HG03378 (cell line): ENCODE measurements around the gene BNC2.
"Not testable (repeated sequence)": the region's sequence is repeated elsewhere in the genome, so short reads cannot be mapped to it uniquely, and the experiment has no call there.

Experiments used
- ATAC-seq: cut with Tn5 transposase; IDR thresholded peaks from one replicate; pipeline ENCODE4 v1.9.1; 2021; ENCODE audit warnings: mild to moderate bottlenecking, moderate library complexity; ENCODE audit not compliant: unreplicated experiment

BNC2 gene

GRCh38 chr9:16870596-16871335 is at the start of gene BNC2:
BNC2 (minus strand) TSS chr9:16870670; CDS start chr9:16870648, 22 bp downstream.
- ATAC-seq: no peak

GRCh38 chr9:16918920-16919319 is 48.5 kb upstream of the BNC2 start:
- no peak for ATAC-seq

GRCh38 chr9:16915126-16915831 is 44.8 kb upstream of the BNC2 start:
- no peak for ATAC-seq

DNA sequence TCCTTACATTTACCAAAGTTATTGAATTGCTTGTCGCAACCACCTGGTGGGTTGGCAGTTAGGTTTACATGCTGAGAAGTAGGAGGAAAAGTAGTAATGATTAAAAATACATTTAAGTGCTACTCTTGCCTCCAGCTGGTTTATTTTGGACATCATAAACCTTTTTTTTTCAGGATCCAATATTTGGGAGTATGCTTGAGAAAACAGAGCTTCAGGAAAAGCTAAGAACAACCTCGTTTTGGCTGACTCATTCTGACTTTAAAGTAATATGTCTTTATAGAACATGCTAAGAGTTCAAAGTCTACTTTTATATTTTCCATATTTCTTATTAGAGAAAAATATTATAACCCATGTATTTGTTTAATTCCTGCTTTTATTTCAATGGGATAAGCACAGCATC is 41.7 kb upstream of the BNC2 start:
- no peak for ATAC-seq

- not testable (repeated sequence) for ATAC-seq
Observed at GRCh38 chr9:16908206-16908605, 37.7 kb upstream of the BNC2 start.

DNA sequence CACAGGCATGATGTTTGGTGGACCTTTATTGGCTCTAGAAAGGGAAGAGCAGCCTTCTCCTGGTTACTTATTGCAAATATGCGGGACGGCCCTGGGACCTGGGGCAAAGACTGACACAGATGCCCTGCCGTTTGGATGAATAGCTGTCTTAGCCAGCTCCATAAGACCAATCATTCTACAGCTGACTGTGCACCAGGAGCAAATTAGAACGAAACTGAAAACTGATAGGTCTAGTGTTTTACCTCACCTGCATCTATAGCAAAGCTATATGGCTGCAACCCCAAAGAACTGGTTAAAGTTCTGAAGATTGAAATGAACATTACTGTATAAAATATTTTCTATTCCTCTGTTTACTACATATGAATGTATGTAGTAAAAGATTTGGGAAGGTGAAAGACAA is 34.2 kb upstream of the BNC2 start:
- ATAC-seq: no peak

GRCh38 chr9:16901590-16901989 is 31.1 kb upstream of the BNC2 start:
- ATAC-seq: no peak

DNA sequence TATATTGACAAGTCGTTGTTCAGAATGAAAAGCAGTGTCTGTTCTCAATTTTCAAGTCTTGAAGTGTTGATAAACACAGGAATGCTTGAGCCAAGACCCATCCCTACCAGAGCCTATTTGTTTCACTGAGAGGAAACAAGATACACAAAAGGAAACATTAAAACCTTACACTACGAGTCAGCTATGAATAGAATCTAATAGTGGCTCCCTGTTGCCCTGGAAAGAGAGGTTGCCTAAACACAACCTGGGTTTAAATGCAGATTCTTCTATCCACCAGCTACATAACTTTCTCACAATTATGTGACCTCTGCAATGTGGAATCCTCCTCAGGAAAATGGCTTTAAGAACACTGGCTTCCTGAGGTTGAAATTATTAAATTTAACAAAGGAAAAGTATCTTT is 29.1 kb upstream of the BNC2 start:
- ATAC-seq: no peak

DNA sequence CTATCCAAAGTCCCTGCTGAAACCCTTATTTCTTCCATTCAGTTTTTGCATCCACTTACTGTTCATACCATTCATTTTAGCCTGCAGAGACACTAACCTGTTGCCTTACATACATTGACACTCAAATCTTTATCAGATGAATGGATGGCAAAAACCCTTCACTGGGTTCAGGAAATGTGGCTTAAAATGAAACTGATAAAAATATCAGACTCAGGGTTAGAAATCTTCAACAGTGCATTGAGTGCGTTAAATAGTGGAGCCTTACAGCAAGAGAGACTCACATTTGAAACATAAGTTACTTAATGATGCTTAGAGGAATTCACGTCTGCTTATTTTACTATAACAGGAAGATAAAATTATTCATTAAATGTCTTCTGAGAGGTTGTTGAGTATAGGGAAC is 28.0 kb upstream of the BNC2 start:
- ATAC-seq: no peak

DNA sequence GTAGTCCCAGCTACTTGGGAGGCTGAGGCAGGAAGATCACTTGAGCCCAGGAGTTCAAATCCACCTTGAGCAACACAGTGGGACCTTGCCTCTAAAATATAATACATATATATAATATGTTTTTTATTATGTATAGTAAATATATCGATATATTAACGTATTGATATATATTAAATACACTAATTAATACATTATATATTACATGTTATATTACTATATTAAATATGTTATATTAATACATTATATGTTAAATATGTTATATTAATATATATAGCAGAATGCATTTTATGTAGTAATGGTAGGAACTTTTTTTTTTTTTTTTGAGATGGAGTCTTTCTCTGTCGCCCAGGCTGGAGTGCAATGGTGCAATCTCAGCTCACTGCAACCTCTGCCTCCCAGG is 18.1 kb upstream of the BNC2 start:
- no peak for ATAC-seq

- no peak for ATAC-seq
Observed at GRCh38 chr9:16885931-16886330, 15.5 kb upstream of the BNC2 start.

DNA sequence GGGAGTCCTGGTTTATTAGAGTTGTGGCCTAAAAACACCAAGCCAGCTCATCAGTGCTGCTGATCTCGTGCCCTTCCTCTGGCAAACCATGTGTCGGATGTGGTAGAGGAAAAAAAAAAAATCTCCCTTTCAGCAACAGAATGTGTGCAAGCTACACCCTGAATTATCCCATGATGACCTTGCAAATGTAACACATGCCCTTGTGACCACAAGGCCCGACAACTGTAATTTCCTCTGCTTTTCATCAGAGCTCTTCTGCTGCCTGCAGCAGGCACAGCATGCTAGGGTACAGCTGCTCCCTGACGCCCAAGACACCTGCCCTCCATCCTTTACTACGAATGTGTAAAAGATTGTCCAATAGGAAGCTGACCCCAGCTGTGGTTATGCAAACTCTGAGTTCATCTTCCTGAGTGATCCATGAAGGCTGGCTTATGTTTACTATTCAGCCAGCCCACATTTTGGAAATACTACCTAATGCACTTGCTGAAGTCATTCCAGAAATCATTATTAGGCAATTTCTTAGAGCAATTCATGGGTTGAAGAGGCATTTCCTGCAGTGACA is 14.6 kb upstream of the BNC2 start:
- no peak for ATAC-seq

DNA sequence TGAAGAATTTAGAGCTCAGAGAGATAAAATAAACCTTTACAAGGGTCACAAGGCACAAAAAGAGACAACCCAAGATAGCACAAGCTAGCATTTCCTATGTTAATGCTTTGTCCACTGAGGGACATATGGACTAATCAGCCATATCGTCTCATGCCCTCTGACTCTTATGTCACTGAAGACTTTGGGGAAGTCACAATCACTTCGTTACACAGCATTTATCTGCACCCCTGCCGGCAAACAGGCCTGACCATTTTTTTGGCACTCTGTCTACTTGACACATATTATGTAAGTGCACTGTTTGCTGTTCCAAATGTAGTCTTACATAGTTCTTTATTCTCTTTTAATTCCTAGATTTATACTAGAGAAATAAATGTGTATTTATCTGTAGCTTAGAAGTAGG is 13.9 kb upstream of the BNC2 start:
- no peak for ATAC-seq

DNA sequence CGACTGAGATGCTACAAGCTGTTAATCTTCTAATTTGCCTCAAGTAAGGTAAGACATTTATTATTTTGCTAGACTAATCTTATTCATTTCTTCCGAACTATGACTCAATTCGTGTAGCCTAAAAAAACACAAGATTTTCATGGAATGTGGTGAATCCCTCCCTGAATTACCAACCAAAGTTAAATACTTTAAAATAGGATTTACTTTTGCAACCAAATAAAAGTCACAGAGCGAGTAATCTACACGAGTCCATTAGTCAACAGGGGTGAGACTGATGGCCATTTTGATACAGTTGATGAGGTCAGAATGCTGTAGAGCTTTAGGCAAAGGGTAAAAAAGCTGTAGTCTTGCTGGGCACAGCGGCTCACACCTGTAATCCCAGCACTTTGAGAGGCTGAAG is 13.1 kb upstream of the BNC2 start:
- no peak for ATAC-seq

DNA sequence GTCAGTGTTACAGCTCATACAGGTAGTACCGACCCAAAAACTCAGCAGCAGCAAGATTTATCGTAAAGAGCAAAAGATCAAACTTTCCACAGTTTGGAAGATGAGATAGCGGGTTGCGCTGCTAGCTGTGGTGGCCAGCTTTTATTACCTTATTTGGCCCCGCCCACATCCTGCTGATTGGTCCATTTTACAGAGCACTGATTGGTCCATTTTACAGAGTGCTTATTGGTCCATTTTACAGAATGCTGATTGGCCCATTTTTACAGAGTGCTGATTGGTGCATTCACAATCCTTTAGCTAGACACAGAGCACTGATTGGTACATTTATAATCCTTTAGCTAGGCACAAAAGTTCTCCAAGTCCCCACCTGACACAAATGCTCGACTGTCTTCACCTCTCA is 12.0 kb upstream of the BNC2 start:
- not testable (repeated sequence) for ATAC-seq

GRCh38 chr9:16879416-16879815 is 8.9 kb upstream of the BNC2 start:
- no peak for ATAC-seq

- no peak for ATAC-seq
Observed at GRCh38 chr9:16877256-16877655, 6.8 kb upstream of the BNC2 start.

- no peak for ATAC-seq
Observed at GRCh38 chr9:16873126-16873802, 2.8 kb upstream of the BNC2 start.

DNA sequence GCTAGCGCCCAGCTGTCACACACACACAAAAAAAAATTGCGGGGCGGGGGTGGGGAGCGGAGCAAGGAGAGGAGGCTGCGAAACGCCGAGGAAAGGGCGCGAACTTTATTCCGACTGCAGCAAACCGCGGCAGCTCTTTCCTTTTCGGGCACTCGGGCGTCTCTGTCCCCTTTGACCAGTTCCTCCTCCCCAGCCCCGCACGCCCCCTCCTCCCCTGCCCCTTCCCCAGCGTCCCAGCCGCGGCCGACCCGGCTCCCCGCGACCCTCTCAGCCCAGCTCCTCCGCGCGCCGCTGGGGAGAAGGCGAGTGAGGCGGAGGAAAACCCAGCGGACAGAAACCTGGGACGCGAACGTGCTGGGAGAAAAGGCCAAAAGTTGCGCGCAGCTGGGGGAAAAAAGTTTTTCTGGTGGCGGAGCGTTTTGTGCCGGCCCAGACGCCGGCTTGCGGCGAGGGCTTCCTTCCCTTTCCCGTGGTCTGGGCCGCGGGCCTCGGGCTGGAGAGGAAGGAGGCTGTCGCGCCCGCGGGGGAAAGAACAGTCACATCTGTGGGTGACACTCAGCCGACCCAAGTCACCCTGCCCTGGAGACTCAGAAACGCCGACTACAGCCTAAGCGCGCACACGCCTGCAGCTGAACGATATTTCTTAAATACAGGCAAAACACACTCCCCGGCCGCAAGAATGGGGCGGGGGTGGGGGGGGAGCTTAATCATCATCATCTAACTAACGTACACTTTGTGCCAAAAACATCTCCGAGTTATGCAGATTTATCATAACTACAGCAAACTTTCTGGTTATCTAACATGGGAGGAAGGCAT is 1.1 kb upstream of the BNC2 start:
- no peak for ATAC-seq

DNA sequence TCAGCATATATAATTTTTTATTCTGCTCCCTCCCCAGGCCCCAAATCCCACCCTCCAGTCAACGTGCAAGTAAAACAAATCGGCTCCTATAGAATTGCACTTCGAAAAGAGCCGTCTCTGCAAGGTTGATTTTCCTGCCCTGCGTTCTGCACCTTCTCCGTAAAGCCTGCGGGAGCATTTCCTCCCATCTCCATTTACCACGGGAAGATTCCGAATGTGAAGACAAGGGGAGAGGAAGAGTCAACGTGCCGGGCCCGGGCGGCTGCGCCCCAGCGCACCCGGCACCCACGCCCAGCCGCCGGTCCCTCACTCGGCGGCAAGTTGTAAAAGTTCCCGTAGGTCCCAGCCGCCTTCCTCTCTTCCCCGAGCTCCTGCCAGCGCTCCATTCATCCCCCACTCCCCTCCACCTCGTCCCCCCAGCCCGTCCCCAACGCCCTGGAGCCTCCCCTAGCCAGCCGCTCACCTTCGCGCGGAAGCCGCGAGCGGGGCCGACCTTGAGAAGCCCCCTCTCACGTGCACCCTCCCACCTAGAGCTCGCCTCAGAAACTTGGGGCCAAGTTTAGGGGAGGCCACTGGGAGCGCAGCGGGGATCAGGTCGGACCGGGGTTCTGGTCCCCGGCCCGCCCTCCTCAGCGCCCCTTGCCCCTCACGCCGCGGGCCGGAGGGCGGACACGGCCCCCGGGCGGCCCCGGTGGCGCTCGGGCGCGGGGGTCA is 431 bp downstream of the BNC2 start:
- ATAC-seq: no peak
